C4-2B (cell line): Measurements from ENCODE around the gene ETS1.

Experiments
- CTCF ChIP-seq: fragments of 450-650 bp; conservative IDR thresholded peaks from 2 replicates; pipeline ENCODE4 v1.5.1; 2017; ENCODE audit warnings: mild to moderate bottlenecking
- ZFX ChIP-seq: fragments of 450-650 bp; IDR thresholded peaks from 2 replicates; pipeline ENCODE4 v1.6.1; 2017

GRCh38 chr11:128551058-128551457 is 36.3 kb downstream of the ETS1 start:
- no peak for TF ChIP-seq CTCF
- TF ChIP-seq ZFX, result no peak
